Measurements from ENCODE around the gene HERC2. TPM values are rescaled to one million over a fixed set of nuclear protein-coding genes. Genes with fewer than 3 reads are reported as not detected.

HERC2 gene
- total and polyA plus RNA-seq, 2 of the 13 experiments (the other 11 are each of a cell fraction or from before 2014, with no cell fraction given) = 17.6 to 24.8 TPM

DNA sequence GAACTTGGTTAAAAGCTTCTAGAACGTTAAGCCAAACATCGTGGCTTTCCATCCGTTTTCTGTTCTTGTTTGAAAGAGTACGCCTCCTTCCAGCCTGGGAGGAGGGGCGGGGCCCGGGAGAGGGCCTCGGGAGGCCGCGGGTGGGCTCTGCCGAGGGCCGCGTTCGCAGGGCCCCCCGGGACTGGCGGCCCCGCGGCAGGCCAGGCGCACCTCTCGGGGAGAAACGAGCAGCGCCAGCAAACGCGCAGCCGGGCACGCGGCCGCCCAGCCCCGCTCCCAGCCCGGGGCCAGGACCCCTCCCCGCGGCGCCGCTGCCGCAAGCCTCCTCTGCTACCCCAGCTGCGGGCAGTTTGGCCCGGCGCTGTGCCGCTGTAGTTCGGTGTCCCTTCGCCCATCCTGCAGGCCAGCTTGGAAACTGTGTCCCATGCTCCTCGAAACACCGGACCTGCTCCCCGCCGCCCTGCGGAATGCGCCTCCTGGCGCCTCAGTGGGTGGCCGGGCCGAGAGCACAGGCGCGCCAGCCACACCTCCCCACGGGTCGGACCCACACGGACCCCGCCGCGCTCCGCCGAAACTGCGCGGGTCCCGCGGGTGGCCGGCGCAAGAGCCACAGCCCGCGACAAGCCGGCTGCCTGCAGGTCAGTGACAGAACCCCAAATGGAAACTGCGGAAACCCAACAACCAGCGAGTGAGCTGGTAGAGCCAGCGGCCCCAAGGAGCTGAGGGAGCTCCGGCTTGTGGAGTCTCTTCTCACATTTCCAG, 225.1 kb downstream of the HERC2 start (continued):
- TF ChIP-seq MIER3 (CRISPR knock-in tag; IDR thresholded peaks at IDR 0.05; ENCODE audit: borderline replicate concordance) = no peak

DNA sequence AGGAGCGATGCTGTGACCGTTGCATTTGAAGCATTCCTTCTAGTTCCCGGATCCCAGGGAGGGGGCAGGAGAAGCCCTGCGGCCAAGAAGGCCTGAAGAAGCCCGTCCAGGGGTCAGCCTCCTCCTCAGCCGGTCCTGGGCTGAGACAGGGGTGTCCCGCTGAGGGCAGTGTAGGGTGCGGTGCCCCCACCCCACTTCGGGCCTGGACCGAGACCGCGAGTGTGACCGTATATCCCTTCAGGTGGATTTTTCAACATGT, 225.6 kb downstream of the HERC2 start:
- no peak overlapping the region for H3K9ac ChIP-seq (ENCODE audit: insufficient read depth, low read depth, low read length)
- H3K4me3 ChIP-seq (replicated peaks in 1 of 3; ENCODE audit: insufficient read depth in 1 of 3, low read depth in 2 of 3, low read length in 3 of 3) = peak overlapping the region; percentile 56 to 74 (median 60); a peak in 5 of 6 replicates
- peaks cover 37% of the 10 kb centered on the region for H3K4me1 ChIP-seq (ENCODE audit: insufficient read depth, low read length)
- H3K79me2 ChIP-seq (ENCODE audit: insufficient read depth, low read length) = no peaks in the 10 kb centered on the region
- BruUV-seq (replicated peaks) = no TSS peak
- H3K27ac ChIP-seq (ENCODE audit: extremely low read length, insufficient read depth, low read length) = no peak overlapping the region
- no peak for ATAC-seq
- H2AFZ ChIP-seq (ENCODE audit: low read length) = no peak overlapping the region
- no CpG with 5 or more reads among the region's 13 CpGs for WGBS (ENCODE audit: low lambda C conversion rate)
- CTCF ChIA-PET (ENCODE audit: low intra/inter-chr PET ratio, low total read pairs) = no interaction called here
- no peaks in the 10 kb centered on the region for H4K20me1 ChIP-seq (ENCODE audit: insufficient read depth, low read length)
- in situ Hi-C loops (cut with HindIII; ENCODE audit: extremely low pct_ligation_motif_present, low pct_unique_long_range_greater_than_20kb) = no loop called here
- peak overlapping the region; percentile 98 for H3K4me2 ChIP-seq (ENCODE audit: low read depth, low read length)
- TF ChIP-seq RAD21 (CRISPR knock-in tag; IDR thresholded peaks at IDR 0.05) (no peak), EP300 (IDR thresholded peaks at IDR 0.05; ENCODE audit: low read depth in 2 of 2, low read length in 2 of 2) (no peak), EP300 (CRISPR knock-in tag; IDR thresholded peaks at IDR 0.05; ENCODE audit: borderline replicate concordance) (no peak), ZFY (CRISPR knock-in tag; IDR thresholded peaks at IDR 0.05) (0 out of 2 replicates have a peak, but pooled peaks have one; percentile 1), NCOA5 (CRISPR knock-in tag; IDR thresholded peaks at IDR 0.05) (no peak), ZNF589 (CRISPR knock-in tag; conservative IDR thresholded peaks at IDR 0.05) (no peak), NR2F2 (IDR thresholded peaks at IDR 0.05; ENCODE audit: borderline replicate concordance, low read depth) (no peak), ZBTB8A (CRISPR knock-in tag; IDR thresholded peaks at IDR 0.05; ENCODE audit: borderline replicate concordance, low read depth) (no peak), ZFP41 (CRISPR knock-in tag; IDR thresholded peaks at IDR 0.05; ENCODE audit: borderline replicate concordance) (no peak), PCBP2 (optimal IDR thresholded peaks at IDR 0.05; ENCODE audit: low read depth, low read length, poor library complexity, severe bottlenecking) (no peak), ZFX (CRISPR knock-in tag; IDR thresholded peaks at IDR 0.05; ENCODE audit: low read depth) (0 out of 2 replicates have a peak, but pooled peaks have one; percentile 19), YY1 (IDR thresholded peaks at IDR 0.05; ENCODE audit: insufficient read depth, insufficient replicate concordance, low read depth, low read length) (no peak), SIX1 (CRISPR knock-in tag; IDR thresholded peaks at IDR 0.05; ENCODE audit: borderline replicate concordance) (no peak)
- TF ChIP-seq, protein P1, sequence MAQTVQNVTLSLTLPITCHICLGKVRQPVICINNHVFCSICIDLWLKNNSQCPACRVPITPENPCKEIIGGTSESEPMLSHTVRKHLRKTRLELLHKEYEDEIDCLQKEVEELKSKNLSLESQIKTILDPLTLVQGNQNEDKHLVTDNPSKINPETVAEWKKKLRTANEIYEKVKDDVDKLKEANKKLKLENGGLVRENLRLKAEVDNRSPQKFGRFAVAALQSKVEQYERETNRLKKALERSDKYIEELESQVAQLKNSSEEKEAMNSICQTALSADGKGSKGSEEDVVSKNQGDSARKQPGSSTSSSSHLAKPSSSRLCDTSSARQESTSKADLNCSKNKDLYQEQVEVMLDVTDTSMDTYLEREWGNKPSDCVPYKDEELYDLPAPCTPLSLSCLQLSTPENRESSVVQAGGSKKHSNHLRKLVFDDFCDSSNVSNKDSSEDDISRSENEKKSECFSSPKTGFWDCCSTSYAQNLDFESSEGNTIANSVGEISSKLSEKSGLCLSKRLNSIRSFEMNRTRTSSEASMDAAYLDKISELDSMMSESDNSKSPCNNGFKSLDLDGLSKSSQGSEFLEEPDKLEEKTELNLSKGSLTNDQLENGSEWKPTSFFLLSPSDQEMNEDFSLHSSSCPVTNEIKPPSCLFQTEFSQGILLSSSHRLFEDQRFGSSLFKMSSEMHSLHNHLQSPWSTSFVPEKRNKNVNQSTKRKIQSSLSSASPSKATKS (CRISPR knock-in tag; IDR thresholded peaks at IDR 0.05) = no peak
- no peak for DNase-seq (ENCODE audit: low spot score)
- intact Hi-C loops (cut with micrococcal nuclease; ENCODE audit: unreplicated experiment) = no loop called here
- peaks cover 10 to 71% of the 10 kb centered on the region in 2 experiments; a peak in 4 of 5 replicates for H3K27me3 ChIP-seq (ENCODE audit: control insufficient read depth in 1 of 2, insufficient read depth in 2 of 2, low read length in 2 of 2)
- no peaks in the 10 kb centered on the region for H3K36me3 ChIP-seq (replicated peaks in 1 of 2; ENCODE audit: control insufficient read depth in 1 of 2, insufficient read depth in 2 of 2, low read length in 2 of 2)
- FAIRE-seq = no peak
- POLR2A ChIA-PET = no interaction called here
- peaks cover 6% of the 10 kb centered on the region; the same call in 1 of the 2 replicates for H3K9me3 ChIP-seq (ENCODE audit: low read length)

Measured in HepG2 (cell line).